ENCODE measurements around the gene PTPRM. TPM values are rescaled to one million over a fixed set of nuclear protein-coding genes. Genes with fewer than 3 reads are reported as not detected.

PTPRM gene
- total and polyA plus RNA-seq, 2 of the 8 experiments (the other 6 are each of a cell fraction or from before 2014, with no cell fraction given), result 4.1 to 7.0 TPM

GRCh38 chr18:8106603-8107002, 539.5 kb downstream of the PTPRM start:
- no peak overlapping the region for H3K23ac ChIP-seq (ENCODE audit: insufficient read length)
- no peaks in the 10 kb centered on the region for H3K27me3 ChIP-seq (replicated peaks in 1 of 4; ENCODE audit: control insufficient read depth in 3 of 4, extremely low read depth in 1 of 4, insufficient read depth in 3 of 4, low read length in 3 of 4)
- H2BK12ac ChIP-seq (ENCODE audit: low read depth, low read length), result no peak overlapping the region
- no peak overlapping the region for H3K14ac ChIP-seq (ENCODE audit: insufficient read length)
- H2BK5ac ChIP-seq (ENCODE audit: low read depth, low read length), result no peak overlapping the region
- ChIA-PET CTCF (ENCODE audit: partially characterized antibody) (no interaction called here), POLR2A (ENCODE audit: partially characterized antibody) (no interaction called here)
- H3K23me2 ChIP-seq (ENCODE audit: low read depth, low read length), result no peaks in the 10 kb centered on the region
- H2BK15ac ChIP-seq (ENCODE audit: low read length), result no peak overlapping the region
- DNase-seq (ENCODE audit: low read depth in 1 of 2, low spot score in 2 of 2) (no peak), FAIRE-seq (no peak)
- H3K9me3 ChIP-seq (ENCODE audit: insufficient read depth in 2 of 2, low read depth in 1 of 2, low read length in 1 of 2), result peaks cover 0 to 4% of the 10 kb centered on the region in 2 experiments; a peak in 1 of 4 replicates
- no peak overlapping the region for H4K91ac ChIP-seq (replicated peaks; ENCODE audit: insufficient read length, low read length)
- no peak overlapping the region for H2BK20ac ChIP-seq (ENCODE audit: low read length)
- no peak overlapping the region for H3K9ac ChIP-seq (replicated peaks in 1 of 4; ENCODE audit: extremely low read depth in 1 of 4, low read depth in 3 of 4, low read length in 3 of 4)
- H3K79me1 ChIP-seq (ENCODE audit: low read depth, low read length), result no peaks in the 10 kb centered on the region
- 90% methylated on average over 4 of the region's 4 CpGs; no CpG with 5 or more reads in 1 of the 2 experiments for WGBS, 2 experiments (ENCODE audit: extremely low coverage in 1 of 2, insufficient coverage in 1 of 2, insufficient read length in 1 of 2, insufficient replicate concordance in 2 of 2, low coverage in 1 of 2, low lambda C conversion rate in 2 of 2, missing lambda C conversion rate in 1 of 2)
- no peak overlapping the region for H3K4ac ChIP-seq (replicated peaks; ENCODE audit: insufficient read length, low read depth, low read length)
- no peak overlapping the region for H4K5ac ChIP-seq (ENCODE audit: insufficient read length, low read depth, low read length)
- TF ChIP-seq RXRA (IDR thresholded peaks at IDR 0.05; ENCODE audit: insufficient read depth, low read depth, low read length) (no peak), NRF1 (IDR thresholded peaks at IDR 0.05; ENCODE audit: low read depth, low read length) (no peak), FOSL1 (IDR thresholded peaks at IDR 0.05; ENCODE audit: insufficient read depth, low read depth, low read length) (no peak), SIX5 (IDR thresholded peaks at IDR 0.05; ENCODE audit: low read depth, low read length) (no peak), RNF2 (IDR thresholded peaks at IDR 0.05; ENCODE audit: borderline replicate concordance, low read depth, low read length, missing control alignments, poor library complexity, severe bottlenecking) (no peak), CTCF (IDR thresholded peaks at IDR 0.05; ENCODE audit: control extremely low read depth in 1 of 3, insufficient read depth in 1 of 3, low read depth in 1 of 3, low read length in 3 of 3) (no peak), YY1 (IDR thresholded peaks at IDR 0.05; ENCODE audit: low read depth, low read length) (no peak), SIRT6 (IDR thresholded peaks at IDR 0.05; ENCODE audit: low read length) (no peak), JUND (IDR thresholded peaks at IDR 0.05; ENCODE audit: low read length) (no peak), CTBP2 (IDR thresholded peaks at IDR 0.05; ENCODE audit: borderline replicate concordance, insufficient read depth, insufficient read length, low read length) (no peak), KDM4A (IDR thresholded peaks at IDR 0.05; ENCODE audit: low read depth, low read length, severe bottlenecking) (no peak)
- no peaks in the 10 kb centered on the region for H3K79me2 ChIP-seq (ENCODE audit: control insufficient read depth in 1 of 2, insufficient read depth in 2 of 2, low read length in 2 of 2)
- no peaks in the 10 kb centered on the region for H3K36me3 ChIP-seq (ENCODE audit: control insufficient read depth in 2 of 4, insufficient read depth in 4 of 4, low read length in 3 of 4)
- H2AFZ ChIP-seq (ENCODE audit: low read length), result no peak overlapping the region
- no peak overlapping the region for H2AK5ac ChIP-seq (ENCODE audit: low read depth, low read length)
- H3K27ac ChIP-seq (ENCODE audit: low read depth, low read length), result no peak overlapping the region
- no peaks in the 10 kb centered on the region; a peak in 1 of 7 replicates for H3K4me1 ChIP-seq (replicated peaks in 1 of 4; ENCODE audit: control insufficient read depth in 3 of 4, insufficient read depth in 4 of 4, low read length in 3 of 4)
- no peaks in the 10 kb centered on the region for H4K20me1 ChIP-seq (replicated peaks in 1 of 2; ENCODE audit: control insufficient read depth in 1 of 2, insufficient read depth in 2 of 2, low read length in 2 of 2)
- no peak overlapping the region for H2BK120ac ChIP-seq (replicated peaks; ENCODE audit: low read depth, low read length)
- H4K8ac ChIP-seq (ENCODE audit: extremely low read depth, insufficient read depth, low read length), result no peak overlapping the region
- H3K56ac ChIP-seq (replicated peaks; ENCODE audit: insufficient read length, low read depth, low read length), result no peak overlapping the region
- no peak overlapping the region for H3K4me3 ChIP-seq (ENCODE audit: extremely low read depth in 1 of 4, insufficient read depth in 2 of 4, low read depth in 3 of 4, low read length in 4 of 4)
- no peak overlapping the region for H3K18ac ChIP-seq (ENCODE audit: extremely low read depth, low read length)
- H3K4me2 ChIP-seq (ENCODE audit: insufficient read depth in 1 of 2, low read depth in 2 of 2, low read length in 2 of 2), result no peak overlapping the region
